ENCODE results near the gene PLCH1. TPM values are rescaled to one million over a fixed set of nuclear protein-coding genes. Genes with fewer than 3 reads are reported as not detected.

PLCH1 gene
- total and polyA plus RNA-seq, 2 of the 13 experiments (the other 11 are each of a cell fraction or from before 2014, with no cell fraction given) = 2.0 to 3.0 TPM

GRCh38 chr3:155744010-155744625 is 753 bp downstream of the PLCH1 start:
- H2AFZ ChIP-seq (ENCODE audit: low read length) = peak overlapping the region; percentile 85
- in situ Hi-C loops (cut with HindIII; ENCODE audit: extremely low pct_ligation_motif_present, low pct_unique_long_range_greater_than_20kb) = no loop called here
- ChIA-PET CTCF (ENCODE audit: low intra/inter-chr PET ratio, low total read pairs) (no interaction called here), POLR2A (interaction anchor here (1.1 kb wide), 1 partner anchor 62 kb away, joined by 5 read pairs; the partner anchor contains the start of gene C3orf33)
- no peak for FAIRE-seq
- intact Hi-C loops (cut with micrococcal nuclease; ENCODE audit: unreplicated experiment) = loop anchor here (2.0 kb wide), 1 partner anchor 63 kb away; the partner anchor contains the start of gene C3orf33
- H3K9ac ChIP-seq (ENCODE audit: insufficient read depth, low read depth, low read length) = peak overlapping the region; percentile 81
- H3K4me1 ChIP-seq (ENCODE audit: insufficient read depth, low read length) = peaks cover 65% of the 10 kb centered on the region
- H3K9me3 ChIP-seq (ENCODE audit: low read length) = no peaks in the 10 kb centered on the region
- H3K36me3 ChIP-seq (replicated peaks in 1 of 2; ENCODE audit: control insufficient read depth in 1 of 2, insufficient read depth in 2 of 2, low read length in 2 of 2) = no peaks in the 10 kb centered on the region
- H3K27me3 ChIP-seq (ENCODE audit: control insufficient read depth in 1 of 2, insufficient read depth in 2 of 2, low read length in 2 of 2) = peaks cover 0 to 3% of the 10 kb centered on the region in 2 experiments; a peak in 2 of 5 replicates
- peak; percentile 48 for DNase-seq (ENCODE audit: low spot score)
- no peaks in the 10 kb centered on the region for H4K20me1 ChIP-seq (ENCODE audit: insufficient read depth, low read length)
- no TSS peak for BruUV-seq (replicated peaks)
- peak overlapping the region; percentile 74 to 99 (median 76) for H3K4me3 ChIP-seq (replicated peaks in 1 of 3; ENCODE audit: insufficient read depth in 1 of 3, low read depth in 2 of 3, low read length in 3 of 3)
- peak; percentile 78 for ATAC-seq
- peak overlapping the region; percentile 62 for H3K27ac ChIP-seq (ENCODE audit: extremely low read length, insufficient read depth, low read length)
- H3K79me2 ChIP-seq (ENCODE audit: insufficient read depth, low read length) = no peaks in the 10 kb centered on the region
- WGBS (ENCODE audit: low lambda C conversion rate) = 0% methylated on average over 10 of the region's 48 CpGs
- peak overlapping the region; percentile 70 for H3K4me2 ChIP-seq (ENCODE audit: low read depth, low read length)
- TF ChIP-seq HDAC1 (CRISPR knock-in tag; IDR thresholded peaks at IDR 0.05) (peak; percentile 34; the same call in 1 of the 2 replicates), BORCS8-MEF2B (CRISPR knock-in tag; IDR thresholded peaks at IDR 0.05) (0 out of 2 replicates have a peak, but pooled peaks have one; percentile 19), BHLHE40 (IDR thresholded peaks at IDR 0.05; ENCODE audit: low read length) (no peak), KLF15 (CRISPR knock-in tag; IDR thresholded peaks at IDR 0.05; ENCODE audit: borderline replicate concordance) (no peak), HIVEP1 (CRISPR knock-in tag; IDR thresholded peaks at IDR 0.05) (no peak), MIXL1 (CRISPR knock-in tag; IDR thresholded peaks at IDR 0.05) (no peak), MXI1 (IDR thresholded peaks at IDR 0.05; ENCODE audit: borderline replicate concordance, low read depth, low read length) (peak; percentile 61; the same call in 1 of the 3 replicates), SIN3A (IDR thresholded peaks at IDR 0.05; ENCODE audit: borderline replicate concordance, low read depth, low read length) (peak; percentile 41; the same call in 1 of the 2 replicates), SMAD3 (CRISPR knock-in tag; IDR thresholded peaks at IDR 0.05) (no peak), ZFX (CRISPR knock-in tag; IDR thresholded peaks at IDR 0.05; ENCODE audit: low read depth) (no peak; the same call in 1 of the 2 replicates), POLR2AphosphoS5 (IDR thresholded peaks at IDR 0.05; ENCODE audit: low read depth, low read length) (peak; percentile 50; the same call in 1 of the 2 replicates), ZNF629 (CRISPR knock-in tag; conservative IDR thresholded peaks at IDR 0.05) (no peak), HNRNPLL (IDR thresholded peaks at IDR 0.05; ENCODE audit: low read depth, low read length, poor library complexity, severe bottlenecking) (peak; percentile 37), ZFP36 (IDR thresholded peaks at IDR 0.05; ENCODE audit: borderline replicate concordance, low read depth, low read length, partially characterized antibody) (no peak), CBFB (CRISPR knock-in tag; IDR thresholded peaks at IDR 0.05) (no peak), ZNF674 (CRISPR knock-in tag; IDR thresholded peaks at IDR 0.05; ENCODE audit: low read depth) (no peak), YEATS2 (CRISPR knock-in tag; IDR thresholded peaks at IDR 0.05; ENCODE audit: borderline replicate concordance) (peak; percentile 6; the same call in 1 of the 2 replicates), POGK (CRISPR knock-in tag; conservative IDR thresholded peaks at IDR 0.05) (peak; percentile 63; the same call in 1 of the 2 replicates), SP4 (CRISPR knock-in tag; IDR thresholded peaks at IDR 0.05) (no peak), ZNF563 (CRISPR knock-in tag; IDR thresholded peaks at IDR 0.05) (no peak), SALL1 (CRISPR knock-in tag; IDR thresholded peaks at IDR 0.05) (peak; percentile 51; the same call in 1 of the 2 replicates), ZNF383 (CRISPR knock-in tag; IDR thresholded peaks at IDR 0.05; ENCODE audit: borderline replicate concordance) (no peak; the same call in 1 of the 2 replicates), ATF2 (CRISPR knock-in tag; IDR thresholded peaks at IDR 0.05) (no peak), ZNF713 (CRISPR knock-in tag; IDR thresholded peaks at IDR 0.05) (no peak)

Measured in HepG2 (cell line).